NOMO-1 treated with dmso at 0.1 percent for 144 hours (cell line): ENCODE data around the gene SIGLEC1.

Experiments used
- DNase-seq: peaks from one replicate; lab custom pipeline; 2025; ENCODE audit not compliant: unreplicated experiment; lab: John Stamatoyannopoulos, UW

The SIGLEC1 gene

DNA sequence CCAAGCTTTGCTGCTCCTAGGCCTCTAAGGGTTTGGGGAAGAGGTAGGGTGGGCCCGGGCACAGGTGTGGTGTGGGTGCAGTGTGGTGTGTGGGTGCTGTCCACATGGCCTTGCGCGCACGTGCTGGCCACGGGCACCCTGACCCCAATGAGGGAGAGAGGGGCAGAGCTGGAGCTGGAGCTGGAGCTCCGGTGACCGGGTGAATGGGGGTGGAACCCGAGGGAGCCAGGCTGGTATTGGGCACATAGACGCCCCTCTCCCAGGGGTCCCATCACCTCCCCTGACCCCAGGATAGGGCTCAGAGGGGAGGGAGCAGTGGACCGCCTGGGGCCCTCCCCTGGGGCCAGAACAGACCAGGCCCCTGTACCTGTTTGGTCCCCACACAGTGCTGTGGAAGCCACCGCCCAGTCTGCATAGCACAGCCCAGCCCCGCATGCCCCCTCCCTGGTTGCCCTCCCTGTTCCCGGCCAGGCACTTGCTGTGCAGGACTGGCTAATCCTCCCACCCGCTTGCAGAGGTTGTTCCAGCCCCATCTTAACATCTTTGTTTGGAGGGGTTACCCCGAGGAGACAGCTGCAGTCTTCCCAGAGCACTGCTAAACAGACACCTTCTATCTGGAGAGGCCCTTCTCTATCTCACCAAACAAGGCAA lies 31.6 kb downstream of the SIGLEC1 start:
- DNase-seq, result no peak

DNA sequence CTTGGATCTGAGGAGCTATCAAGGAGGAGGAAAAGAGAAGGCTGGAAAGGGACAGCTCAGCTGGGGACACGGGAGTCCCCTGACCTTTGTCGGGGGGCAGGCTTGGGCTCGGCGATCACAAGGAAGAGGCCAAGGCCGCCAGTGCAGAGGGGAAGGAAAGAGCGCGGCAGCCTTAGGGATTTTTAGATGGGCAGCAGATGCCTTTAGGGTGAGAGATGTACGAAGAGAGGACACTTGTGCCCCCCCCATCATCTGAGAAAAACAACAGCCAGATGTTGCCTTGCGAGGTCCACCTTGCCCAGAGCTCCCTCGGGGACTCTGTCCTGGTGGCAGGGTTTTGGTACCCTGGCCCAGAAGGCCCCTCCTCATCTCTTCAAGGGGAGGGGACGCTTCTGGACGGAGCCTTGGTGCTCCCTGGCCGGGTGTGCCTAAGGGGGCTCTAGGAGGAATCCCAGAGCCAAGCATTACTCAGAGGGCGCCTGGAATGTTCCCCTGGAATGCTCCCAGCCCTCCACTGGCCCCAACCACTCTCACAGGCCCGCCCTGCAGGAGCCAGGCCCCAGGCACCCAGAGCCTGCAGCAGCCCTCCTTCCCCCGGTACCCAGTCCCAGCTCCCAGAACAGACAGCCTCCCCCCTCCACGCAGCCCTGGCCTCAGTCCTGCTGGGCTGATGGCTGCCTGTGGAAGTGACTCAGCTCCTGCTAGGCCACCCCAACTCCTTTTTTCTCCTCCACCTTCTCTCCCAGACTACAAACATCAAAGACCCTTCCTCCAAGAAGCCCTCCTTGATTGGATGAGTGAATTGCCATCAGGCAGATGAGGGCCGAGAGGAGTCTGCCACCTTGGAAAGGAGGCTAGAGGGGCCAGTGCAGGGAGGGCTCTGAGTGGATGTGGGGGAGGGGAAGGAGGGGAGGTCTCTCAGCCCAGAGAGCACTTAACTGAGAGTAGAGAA lies 32.4 kb downstream of the SIGLEC1 start:
- DNase-seq, result no peak

DNA sequence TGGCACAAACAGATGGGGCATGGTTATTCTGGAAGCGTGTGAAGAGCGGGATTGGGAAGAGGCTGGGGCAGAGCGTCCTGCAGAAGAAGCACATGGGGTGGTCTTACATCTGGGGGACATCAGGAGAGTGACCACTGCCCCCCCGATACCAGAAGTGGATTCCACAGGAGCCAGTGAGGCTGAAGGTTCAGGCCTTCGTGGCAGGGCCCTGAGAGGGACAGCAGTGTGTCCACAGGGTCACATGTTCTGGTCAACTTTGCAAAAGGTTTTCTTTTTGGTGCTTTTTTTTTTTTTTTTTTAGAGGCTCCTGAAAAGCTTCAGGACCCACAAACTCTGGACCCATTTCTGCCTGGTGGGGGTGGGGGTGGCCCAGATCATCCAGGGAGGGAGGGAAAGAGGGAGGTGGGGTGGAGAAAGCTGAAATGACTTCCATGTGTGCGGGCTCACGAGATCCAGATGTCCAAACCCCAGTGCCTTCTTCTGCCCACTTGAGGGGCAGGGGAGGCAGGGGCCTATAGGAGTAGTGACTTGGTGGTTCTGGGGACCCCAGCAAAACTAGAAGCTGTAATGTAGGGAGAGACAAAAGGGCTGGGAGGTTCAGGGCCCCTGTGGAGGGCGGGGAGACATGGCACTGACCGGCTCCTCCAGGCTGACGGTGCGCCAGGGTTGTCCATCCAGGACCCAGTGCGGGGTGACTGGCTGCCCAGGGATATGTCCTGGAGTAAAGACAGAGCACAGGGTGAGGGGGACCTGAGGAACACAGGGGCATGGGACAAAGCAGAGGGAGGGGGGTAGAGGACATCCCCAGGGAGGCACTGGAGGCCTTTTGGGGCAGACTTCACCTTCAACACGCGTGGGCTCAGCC lies 33.3 kb downstream of the SIGLEC1 start:
- no peak for DNase-seq

DNA sequence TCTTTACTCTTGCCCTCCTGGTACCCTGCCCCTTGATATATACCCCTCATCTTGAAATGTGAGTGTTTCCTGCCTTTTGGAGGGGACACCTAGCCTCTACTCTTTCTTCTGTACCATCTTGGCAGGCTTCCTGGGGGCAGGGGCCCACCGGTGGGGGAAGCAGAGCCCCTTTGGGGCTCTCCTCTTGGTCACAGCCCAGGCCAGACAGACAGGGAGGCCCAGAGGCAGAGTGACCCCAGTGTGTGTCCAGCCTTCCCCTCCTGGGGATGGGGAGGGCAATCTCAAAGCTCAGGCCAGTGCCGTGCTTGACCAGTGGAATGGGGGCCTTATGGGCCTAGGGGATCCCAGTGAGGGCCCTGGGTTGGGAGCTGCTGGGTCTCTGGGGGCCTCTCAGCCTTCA lies 34.2 kb downstream of the SIGLEC1 start:
- DNase-seq, result no peak

DNA sequence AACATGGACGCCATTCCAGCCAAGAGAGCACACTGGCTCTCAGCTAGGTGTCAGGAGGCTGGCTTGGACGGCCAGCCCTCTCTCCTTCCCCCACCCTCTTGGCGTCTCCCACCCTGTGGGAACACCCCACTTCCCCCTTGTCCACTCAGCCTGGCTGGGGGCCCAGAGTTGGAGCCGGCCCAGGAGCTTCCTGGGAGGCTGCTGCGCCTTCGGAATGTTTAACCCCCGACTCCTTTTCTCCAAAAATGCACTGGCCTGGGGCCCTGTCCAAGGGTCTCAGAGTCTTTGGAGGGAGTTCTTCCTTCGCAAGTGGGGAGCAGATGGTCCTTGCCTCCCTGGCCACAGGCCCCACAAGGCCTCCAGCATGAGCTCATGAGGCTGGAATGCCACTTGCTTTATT lies 34.7 kb downstream of the SIGLEC1 start:
- DNase-seq, result no peak

DNA sequence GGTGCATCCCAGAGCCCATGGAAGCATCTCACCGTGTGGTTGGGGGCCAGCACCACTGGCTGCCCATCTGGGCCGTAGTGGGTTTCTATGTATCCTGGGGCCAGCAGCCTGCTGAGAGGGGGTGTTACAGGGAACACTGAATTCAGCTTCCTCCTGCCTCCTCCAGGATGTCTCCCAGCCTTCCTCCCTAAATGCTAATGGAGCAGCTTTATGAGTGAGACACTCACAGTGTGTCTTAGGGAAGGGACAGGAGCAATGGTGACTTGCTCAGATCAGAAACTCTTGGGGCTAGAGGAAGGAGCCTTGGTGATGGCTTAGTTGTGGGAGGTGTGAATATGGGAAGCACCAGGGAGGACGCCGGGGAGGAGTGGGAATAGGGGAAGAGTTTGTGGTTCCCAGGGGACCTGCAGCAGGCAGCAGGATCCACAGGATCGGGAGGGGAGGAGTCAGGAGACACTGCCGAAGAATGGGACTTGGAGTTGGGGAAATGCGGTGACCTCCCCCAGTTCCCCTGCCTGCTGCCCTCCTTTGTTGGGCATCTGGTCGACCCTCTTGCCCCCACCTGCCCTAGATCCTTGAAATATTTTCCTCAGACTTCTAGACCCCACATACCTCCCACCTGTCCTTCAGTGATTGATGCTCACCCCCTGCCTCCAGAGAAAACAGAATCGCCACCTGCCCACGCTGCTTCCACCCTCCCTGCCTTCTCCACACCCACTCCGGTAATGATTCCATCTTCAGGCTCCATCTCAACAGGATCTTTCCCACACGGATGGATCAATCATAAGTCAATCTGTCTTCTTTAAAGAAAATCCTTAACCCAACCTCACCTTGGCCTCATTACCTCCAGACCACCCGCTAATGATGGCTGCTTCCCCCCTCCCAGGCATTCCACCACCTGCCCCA lies 37.2 kb downstream of the SIGLEC1 start:
- DNase-seq, result no peak

DNA sequence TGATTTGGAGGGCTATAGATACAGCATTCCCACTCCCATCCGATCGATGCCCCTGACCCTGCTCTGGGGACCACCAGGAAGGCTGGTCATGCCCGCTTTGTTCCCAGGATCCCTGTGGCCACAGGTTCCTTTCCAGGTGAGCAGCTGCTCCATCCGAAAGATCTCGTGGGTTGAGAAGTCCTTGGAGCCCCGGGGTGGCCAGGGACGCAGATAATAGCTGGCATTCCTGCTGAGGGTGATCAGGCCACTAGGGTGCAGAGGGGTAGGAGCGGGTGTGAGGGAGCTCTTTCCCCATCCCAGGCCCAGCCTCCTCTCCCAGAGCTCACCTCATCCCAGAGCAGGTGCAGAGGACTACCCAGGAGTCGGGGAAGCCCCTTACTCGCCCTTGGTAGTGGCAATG lies 38.0 kb downstream of the SIGLEC1 start:
- no peak for DNase-seq

DNA sequence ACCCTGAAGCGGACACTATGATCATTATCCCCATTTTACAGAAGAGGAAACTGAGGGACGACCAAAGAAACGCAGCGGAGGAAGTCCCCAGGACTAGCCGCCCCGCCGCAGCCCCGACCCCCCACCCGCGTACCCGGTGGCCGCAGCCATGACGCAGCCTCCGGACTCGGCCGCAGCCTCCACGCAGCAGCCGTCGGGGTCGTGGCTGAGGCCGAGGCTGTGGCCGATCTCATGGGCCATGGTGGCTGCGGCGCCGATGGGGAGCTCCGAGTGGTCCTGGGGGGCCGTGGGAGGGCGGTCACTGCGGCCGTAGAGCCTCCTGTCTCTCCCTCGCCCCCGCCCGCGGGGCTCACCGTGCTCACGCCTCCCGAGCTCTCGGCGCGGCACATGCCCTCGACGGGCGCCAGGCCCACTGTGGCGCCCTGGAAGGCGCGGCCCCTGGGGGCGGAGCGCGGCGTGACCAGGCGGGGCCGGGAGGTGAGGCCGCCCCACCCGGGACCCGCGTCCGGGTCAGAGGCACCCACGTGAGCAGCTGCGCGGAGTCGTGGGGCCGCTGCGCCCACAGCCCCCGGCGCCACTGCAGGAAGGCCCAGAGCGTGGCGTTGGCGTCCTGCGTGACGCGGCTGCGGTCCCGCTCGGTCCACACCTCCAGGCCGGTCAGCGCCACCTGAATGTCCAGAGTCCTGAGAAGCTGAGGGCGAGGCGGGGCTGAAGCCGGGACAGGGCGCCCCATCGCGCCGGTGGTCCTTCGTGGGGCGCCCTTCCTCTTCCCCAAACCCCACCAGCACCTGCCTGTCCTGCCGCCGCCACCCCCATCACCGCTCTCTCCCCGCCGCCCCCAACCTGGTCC lies 39.0 kb downstream of the SIGLEC1 start:
- no peak for DNase-seq

DNA sequence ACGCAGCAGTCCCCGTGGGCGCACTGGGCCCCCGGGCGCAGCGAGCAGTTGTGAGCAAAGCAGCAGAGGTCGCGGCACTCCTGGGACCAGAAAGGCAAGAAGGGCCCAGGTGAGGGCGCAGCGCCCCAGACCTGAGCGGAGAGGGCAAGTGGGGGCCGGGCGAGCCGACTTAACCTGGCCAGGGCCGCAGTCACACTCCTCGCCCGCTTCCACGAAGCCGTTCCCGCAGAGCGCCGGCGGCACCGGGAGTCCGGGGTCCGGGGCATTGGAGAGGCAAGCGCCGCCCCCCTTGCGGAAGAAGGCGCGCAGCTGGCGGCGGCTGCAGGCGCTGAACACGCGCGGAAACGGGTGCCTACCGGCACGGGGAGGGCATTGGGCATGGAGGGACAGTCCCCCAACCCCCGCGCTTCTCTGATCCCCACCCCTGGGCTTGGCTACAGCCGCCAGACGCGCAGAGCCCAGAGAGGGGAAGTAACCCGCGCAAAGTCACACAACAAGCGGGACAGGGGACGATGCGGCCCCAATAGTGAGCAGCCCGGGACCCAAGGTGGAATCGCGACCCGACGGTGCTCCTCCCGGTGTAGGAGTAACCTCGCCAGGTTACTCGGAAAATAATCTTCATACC lies 39.7 kb downstream of the SIGLEC1 start:
- no peak for DNase-seq

DNA sequence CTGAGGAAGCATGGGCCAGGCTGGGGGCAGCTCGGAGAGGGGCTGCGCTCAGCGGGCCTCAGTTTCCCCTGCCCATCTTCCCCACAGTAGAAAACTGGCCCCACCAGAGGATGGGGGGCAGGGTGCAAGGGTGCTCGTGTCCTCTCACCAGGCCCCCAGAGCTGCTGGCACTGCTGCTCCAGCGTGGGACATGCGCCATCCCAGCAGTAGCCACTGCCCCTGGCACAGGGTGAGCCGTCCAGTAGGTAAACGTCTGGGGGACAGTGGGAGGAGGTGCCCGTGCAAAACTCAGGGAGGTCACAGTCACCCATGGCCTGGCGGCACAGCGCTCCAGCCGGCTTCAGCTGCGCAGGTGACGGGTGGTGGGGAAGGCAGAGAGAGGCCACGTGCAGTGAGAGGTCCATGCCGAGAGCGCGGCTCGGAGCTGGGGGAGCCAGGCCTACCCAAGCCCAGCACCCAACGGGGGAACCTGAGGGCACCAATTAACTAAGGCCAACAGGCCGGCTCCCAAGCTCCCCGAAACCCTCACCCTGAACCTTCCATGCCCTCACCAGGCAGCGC lies 40.3 kb downstream of the SIGLEC1 start:
- DNase-seq, result no peak

DNA sequence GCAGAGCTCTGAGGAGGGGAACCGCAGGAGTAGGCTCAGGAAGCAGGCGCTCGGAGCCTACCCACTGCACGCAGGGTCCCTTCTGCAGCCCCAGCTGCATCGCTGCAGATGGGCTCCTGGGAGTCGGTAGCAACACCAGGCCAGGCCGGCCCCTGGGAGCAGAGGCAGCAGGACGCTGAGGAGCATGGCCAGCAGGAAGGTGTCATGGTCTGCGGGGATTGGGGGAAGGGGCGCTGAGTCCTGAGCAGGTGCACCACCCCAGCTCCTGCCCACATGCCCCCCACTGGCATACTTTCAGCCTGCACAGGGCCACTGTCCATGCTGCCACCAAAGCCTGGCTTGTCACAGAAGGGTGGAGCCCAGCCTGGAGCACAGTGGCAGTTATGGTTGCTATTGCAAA lies 41.5 kb downstream of the SIGLEC1 start:
- no peak for DNase-seq

DNA sequence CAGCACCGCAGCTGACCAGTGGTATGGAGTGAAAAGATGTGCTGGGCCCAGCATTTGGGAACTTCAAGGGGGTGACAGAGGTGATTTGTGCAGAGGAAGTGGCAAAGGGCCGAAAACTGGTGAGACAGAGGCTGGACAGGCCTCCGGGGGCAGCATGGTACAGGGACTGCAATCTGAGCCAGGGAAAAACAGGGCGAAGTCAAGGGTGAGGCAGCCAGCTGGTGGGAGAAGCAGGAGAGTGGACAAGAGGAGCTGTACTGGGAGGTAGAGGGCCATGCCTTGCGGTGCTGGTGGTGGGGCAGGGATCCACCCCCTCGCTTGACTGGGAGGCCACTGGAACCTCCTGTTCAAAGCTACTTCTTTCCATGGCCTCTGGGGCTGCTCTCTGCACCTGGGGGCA lies 41.9 kb downstream of the SIGLEC1 start:
- DNase-seq, result no peak

DNA sequence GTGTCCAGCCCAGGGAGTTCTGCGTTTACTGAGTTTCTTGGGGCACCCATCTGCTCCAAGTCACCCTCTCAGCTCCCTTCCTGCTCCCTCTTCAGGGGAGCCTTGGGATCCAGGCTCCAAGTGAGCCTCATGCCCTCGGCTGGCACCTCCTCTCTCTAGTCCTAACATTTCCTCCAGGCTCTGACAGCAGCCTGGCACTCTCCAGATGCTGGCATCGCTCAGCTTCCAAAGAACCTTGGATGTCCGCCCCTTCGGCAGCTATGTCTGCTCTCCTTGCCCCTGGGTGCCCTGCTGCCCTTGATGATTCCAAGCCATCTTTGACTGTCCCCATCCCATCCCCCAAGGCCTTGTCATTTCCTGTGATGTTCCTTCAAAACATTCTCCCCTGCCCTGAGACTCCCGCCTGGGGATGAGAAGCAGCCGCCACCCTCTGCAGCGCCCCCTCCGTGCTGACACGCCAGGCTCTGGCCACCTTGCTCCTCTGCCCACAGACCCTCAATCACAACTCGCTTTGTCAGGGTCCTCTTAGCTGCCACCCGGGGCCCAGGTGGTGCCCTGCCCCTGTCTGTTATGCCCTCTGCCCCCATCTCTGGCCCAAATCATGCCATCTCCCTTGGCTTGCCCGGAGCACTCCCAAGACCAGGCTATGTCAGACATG lies 42.6 kb downstream of the SIGLEC1 start:
- DNase-seq, result no peak

DNA sequence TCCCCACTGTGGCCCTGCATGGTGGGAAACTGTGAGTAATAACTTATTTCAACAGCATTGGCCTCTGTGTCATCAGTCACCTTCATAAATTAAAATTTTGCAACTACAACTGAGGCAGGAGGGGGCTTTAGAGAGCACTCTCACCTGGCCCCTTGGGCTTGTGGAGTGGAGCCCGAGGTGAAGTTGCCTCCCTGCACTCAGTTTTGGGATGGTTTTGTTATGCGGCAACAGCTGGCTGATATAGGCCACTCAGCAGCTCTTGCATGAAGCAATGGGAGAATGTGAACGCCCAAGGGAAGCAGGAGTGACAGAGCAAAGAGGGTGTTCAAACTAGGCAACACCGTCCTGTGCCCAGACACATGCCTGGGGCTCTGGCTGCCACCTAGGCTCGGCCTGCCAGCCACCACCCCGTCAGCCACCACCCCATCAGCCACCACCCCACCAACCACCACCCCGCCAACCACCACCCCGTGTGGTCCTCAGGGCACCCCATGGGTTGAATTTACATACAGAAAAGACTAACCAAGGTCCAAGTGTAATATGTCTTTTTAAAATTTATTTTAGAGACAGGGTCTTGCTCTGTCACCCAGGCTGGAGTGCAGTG lies 44.9 kb downstream of the SIGLEC1 start:
- DNase-seq, result no peak

DNA sequence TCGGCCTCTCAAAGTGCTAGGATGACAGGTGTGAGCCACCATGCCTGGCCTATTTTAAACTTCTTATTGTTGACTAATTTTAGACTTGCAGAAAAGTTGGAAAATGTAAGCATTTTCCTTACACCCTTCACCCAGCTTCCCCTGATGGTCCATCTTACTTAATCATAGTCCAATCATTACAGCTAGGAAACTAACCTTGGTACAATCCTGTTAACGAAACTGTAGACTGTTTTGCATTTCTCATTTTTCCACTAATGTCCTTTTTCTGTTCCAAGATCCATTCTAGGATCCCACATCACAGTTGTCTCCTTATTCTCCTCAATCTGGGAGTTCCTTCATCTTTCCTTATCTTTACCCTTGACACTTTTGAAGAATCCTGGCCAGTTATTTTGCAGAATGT lies 48.5 kb downstream of the SIGLEC1 start:
- no peak for DNase-seq

DNA sequence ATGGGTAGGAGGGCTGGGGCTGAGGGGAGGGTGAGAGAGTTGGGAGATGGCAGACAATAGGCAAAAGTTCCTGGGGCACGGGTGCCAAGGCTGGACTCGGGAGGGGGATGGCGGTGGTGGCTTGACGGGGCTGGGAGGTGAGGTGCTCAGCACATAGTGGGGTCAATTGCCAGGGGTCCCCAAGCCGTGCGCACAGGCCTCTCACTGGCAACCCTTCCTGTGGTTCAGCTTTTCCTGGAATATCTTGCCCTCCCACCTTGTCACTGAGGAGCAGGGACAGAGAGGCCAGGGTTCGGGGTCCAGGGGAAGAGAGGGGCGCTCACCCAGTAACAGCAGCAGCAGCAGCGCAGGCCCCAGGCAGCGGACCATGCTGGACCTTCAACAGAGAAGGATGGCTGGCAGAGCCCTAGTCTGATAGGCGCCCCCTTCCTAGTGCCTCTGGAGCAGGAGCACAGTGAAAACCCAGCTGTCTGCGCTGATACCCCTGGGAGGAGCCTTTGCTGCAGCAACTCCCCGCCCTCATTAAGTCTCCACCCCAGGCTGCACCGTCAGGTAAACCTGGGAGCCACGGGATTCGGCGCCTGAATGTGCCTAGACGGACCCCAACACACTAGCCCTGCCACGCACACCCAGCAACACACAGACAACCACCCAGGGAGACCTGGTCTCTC lies 49.2 kb downstream of the SIGLEC1 start, which contains the start of gene GFRA4:
Gene GFRA4 (minus strand): TSS at position 369 of the 671 bp plus-strand sequence. CDS start 0 bp downstream, at position 369.
- DNase-seq, result no peak
